GM21447 (cell line): ENCODE data around the gene DENR.
A peak's percentile ranks its signal among the peaks of the same experiment; 100 is the strongest.
"Not testable (repeated sequence)": the region's sequence is repeated elsewhere in the genome, so short reads cannot be mapped to it uniquely, and the experiment has no call there.

Experiments
- ATAC-seq: cut with Tn5 transposase; IDR thresholded peaks from one replicate; pipeline ENCODE4 v1.9.1; 2021; ENCODE audit not compliant: unreplicated experiment

The DENR gene

GRCh38 chr12:122740351-122740750 lies 12.3 kb upstream of the DENR start:
- ATAC-seq: no peak

GRCh38 chr12:122743895-122744525 lies 8.6 kb upstream of the DENR start:
- no peak for ATAC-seq

- no peak for ATAC-seq
Observed at GRCh38 chr12:122747224-122748135, 5.1 kb upstream of the DENR start.

DNA sequence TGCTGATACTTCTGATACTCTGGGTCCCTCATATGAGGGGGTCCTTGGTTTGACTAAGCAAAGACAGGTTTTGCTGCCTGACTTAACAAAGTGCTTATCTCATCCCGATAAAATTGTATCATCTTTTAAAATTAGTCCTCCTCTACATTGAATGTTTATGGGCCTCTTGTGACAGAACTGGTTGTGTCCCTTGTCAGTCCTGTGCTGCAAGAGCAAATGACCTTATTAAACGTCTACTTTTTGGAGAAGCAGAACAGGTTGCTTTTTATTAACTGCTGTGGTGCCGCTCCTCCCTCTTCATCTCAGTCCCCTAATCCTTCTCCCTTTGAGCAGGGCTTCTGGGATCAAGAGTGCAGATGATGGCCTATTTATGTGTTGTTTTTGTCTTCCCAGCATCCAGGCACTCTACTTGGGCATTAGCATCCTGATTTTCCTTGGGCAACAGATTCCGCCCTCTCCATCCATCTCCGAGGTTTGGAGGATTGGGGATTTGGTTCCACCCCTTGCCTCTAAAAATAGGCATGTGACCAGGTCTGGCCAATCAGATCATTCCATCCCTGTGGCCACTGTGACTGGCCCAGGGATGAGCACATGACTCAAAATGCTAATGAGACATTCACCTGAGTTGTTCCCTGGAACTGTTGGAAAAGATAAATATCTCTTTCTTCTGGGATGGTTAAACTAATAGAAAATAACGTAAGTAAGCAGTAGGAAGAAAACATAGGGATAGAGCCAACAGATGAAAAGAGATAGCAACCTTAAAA lies 2.9 kb upstream of the DENR start:
- no peak for ATAC-seq

- ATAC-seq: not testable (repeated sequence)
Observed at GRCh38 chr12:122750781-122751515, 1.7 kb upstream of the DENR start.

GRCh38 chr12:122753319-122753650 lies 661 bp downstream of the DENR start:
- no peak for ATAC-seq

DNA sequence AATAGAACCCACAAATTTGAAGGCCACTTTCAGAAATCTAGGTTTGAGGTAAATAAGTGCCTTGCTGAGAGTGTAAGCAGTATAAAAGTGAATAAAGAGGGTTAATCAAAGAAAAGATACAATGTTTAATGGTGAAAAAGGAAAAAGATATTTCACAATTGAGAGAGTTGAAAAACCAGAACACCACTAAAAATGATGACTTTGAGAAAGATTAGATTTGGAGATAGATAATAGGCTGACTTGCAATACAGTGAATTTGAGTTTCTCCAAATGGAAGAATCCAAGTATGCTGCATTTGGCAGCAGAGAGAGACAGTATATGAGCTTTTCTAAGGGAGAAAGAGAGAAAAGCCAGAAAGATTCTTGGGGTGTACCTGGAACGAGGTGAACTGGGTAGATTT lies 2.2 kb downstream of the DENR start:
- no peak for ATAC-seq

DNA sequence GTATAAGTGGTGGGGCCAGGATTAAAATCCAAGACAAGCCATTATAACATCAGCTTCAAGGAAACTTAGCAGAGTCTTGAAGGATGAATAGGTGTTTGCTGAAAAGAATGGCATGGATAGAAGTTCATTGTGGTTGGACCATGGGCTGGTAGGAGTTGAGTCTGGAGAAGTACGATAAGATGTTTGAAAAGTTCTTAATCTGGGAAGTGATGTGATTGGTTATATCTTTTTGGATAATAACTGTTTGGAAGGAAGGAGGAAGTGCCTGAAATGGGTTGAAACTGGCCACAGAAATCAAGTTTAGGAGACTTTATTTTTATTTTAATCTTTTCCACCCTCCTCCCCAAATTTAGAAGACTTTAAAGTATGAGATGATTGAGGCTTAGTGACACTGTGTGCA lies 4.9 kb downstream of the DENR start:
- ATAC-seq: no peak

- no peak for ATAC-seq
Observed at GRCh38 chr12:122785503-122785902, 32.9 kb downstream of the DENR start.

- no peak for ATAC-seq
Observed at GRCh38 chr12:122788387-122788786, 35.8 kb downstream of the DENR start.

DNA sequence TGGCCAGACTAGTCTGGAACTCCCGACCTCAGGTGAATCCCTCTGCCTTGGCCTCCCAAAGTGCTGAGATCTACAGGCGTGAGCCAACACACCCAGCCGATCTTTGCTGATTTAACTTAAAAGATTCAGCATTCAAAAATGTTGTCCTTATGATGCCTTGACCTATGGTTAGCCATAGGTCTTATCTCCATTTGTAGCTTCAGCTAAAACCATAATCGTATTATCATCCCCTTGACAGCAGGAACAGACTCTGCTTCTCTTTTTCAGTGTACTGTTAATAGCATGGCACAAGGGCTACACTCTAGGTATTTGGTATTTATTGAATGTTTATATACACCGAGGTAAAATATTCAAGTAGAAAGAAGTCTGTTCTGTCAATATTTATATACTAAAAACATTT lies 37.0 kb downstream of the DENR start:
- no peak for ATAC-seq

DNA sequence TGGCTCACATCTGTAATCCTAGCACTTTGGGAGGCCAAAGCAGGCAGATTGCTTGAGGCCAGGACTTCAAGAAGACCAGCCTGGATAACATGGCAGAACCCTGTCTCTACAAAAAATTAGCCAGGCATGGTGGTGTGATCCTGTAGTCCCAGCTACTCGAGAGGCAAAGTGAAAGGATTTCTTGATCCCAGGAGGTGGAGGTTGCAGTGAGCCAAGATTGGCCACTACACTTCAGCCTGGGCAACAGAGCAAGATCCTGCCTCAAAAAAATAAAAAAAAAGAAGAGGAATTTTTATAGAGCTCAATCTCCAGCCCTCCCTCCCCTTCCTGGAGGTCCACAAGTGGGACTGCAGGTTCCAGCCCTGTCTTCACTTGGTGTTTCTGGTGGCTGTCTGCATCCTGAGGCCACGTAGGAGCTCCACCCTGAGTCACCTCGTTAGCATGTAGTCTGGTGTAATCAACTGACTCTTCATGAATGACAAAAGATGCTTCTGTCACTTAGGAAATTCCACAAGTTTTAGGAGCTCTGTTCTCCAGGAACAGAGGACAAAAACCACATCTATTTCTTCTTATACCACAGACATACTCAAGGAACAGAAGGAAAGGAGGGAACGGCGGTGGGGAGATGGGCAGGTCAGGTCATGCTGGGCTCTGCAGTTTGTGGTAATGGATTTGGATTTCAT lies 37.9 kb downstream of the DENR start:
- ATAC-seq: no peak

GRCh38 chr12:122793685-122794106 lies 41.1 kb downstream of the DENR start:
- no peak for ATAC-seq

GRCh38 chr12:122795807-122796206 lies 43.2 kb downstream of the DENR start:
- no peak for ATAC-seq

DNA sequence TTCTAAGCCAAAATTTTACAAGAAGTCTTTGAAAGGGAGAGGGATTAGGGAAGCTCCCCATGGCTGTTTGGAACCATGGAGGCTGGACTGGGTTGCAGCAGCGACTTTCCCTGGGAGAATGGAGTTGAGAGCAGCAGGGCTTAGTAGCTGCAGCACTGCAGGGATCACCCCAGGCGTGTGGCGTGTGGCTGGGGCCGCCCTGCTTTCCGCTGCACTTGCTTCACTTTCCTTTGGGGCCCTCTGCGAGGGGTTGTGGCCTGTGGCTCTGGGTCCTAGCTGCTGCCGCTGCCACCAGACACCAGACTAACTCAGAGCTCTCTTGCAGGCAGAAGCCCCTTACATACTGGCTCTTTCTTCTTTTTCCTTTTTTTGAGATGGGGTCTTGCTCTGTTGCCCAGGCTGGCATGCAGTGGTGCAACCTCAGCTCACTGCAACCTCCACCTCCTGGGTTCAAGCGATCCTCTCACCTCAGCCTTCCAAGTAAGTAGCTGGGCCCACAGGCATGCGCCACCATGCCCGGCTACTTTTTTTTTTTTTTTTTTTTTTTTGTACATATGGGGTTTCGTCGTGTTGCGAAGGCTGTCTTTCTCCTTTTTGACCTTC lies 47.1 kb downstream of the DENR start:
- ATAC-seq: no peak

DNA sequence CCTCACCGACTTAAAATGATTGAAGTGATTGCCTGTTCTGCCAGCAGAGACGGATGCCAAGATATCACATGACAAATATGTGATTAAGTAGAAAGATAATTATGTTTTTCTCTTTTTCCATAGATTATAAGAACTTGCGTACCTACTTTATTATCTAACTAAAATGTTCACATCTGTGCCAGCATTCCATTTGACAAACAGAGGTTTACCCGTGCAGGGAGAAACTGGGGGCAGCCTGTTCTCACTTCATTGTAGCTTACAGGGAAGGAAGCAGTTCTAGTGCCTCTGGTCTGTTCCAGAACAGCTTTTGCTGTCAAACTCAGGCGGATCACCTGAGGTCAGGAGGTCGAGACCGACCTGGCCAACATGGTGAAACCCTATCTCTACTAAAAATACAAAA lies 51.3 kb downstream of the DENR start:
- no peak for ATAC-seq

- not testable (repeated sequence) for ATAC-seq
Observed at GRCh38 chr12:122804957-122805356, 52.3 kb downstream of the DENR start.

GRCh38 chr12:122807651-122808050 lies 55.0 kb downstream of the DENR start:
- ATAC-seq: no peak

- ATAC-seq: no peak
Observed at GRCh38 chr12:122811777-122812176, 59.2 kb downstream of the DENR start.

DNA sequence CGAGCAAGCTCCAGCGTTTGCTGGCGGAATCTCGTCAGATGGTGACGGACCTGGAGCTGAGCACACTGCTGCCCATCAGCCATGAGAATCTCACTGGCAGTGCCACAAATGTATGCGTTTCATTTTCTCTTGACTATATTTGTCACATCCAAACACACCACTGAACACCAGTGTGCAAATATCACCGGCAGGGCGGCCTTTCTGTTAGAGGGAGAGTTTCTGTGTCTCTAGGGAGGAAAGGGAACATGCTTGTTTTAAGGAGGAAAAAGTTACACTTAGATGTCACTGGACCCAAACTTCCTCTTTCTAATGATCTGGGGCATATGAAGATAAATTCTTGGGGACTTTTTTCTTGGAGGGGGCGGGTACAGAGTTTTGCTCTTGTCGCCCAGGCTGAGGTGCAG lies 60.7 kb downstream of the DENR start:
- peak; percentile 63 for ATAC-seq
